Duodenal mucosa (tissue), 2 donors: Measurements from ENCODE around the gene ZFYVE28.

Source experiments
- H3K27ac ChIP-seq: one replicate; pipeline ENCODE4 v1.7.0; 2013; ENCODE audit warnings: low read depth, low read length
- H3K27me3 ChIP-seq, 2 donors: one replicate each; pipeline ENCODE4 v1.7.0; 2013; ENCODE audit warnings: low read length in 2 of 2, control low read depth in 1 of 2; ENCODE audit not compliant: insufficient read depth in 2 of 2, control insufficient read depth in 1 of 2
- H3K36me3 ChIP-seq, 2 donors: one replicate each; pipeline ENCODE4 v1.7.0; 2013; ENCODE audit warnings: low read length in 2 of 2, control low read depth in 1 of 2; ENCODE audit not compliant: insufficient read depth in 2 of 2, control insufficient read depth in 1 of 2
- H3K4me1 ChIP-seq, 2 donors: one replicate each; pipeline ENCODE4 v1.7.0; 2013; ENCODE audit warnings: low read length in 2 of 2, control low read depth in 1 of 2; ENCODE audit not compliant: insufficient read depth in 2 of 2, control insufficient read depth in 1 of 2
- H3K4me3 ChIP-seq, 2 donors: one replicate each; pipeline ENCODE4 v1.7.0; 2013; ENCODE audit warnings: low read length in 2 of 2, low read depth in 1 of 2
- H3K9ac ChIP-seq, 2 donors: one replicate each; pipeline ENCODE4 v1.7.0; 2013; ENCODE audit warnings: low read length in 2 of 2, low read depth in 1 of 2
- H3K9me3 ChIP-seq, 2 donors: one replicate each; pipeline ENCODE4 v1.7.0; 2013; ENCODE audit warnings: low read length in 2 of 2, control low read depth in 1 of 2; ENCODE audit not compliant: control insufficient read depth in 1 of 2

ZFYVE28 gene

DNA sequence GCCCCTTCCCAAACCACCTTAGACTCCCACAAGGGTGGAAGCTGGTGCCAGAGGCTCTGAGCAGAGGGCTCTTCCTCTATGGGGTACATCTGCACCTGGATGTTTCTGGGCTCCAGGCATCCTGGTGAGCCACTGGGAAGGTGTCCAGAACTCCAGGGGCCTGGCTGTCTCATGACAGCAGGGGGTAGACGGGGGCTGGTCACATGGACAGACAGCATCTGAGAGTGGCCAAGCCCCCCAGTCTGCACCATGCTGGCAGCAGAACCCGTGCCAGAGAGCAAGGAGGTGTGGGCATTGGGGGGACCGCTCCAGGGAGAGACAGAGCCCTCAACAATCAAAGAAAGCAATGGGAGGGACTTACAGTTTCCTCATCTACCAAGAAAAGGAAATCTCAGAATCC, 39.5 kb downstream of the ZFYVE28 start:
- H3K27me3 ChIP-seq = no peaks in the 10 kb centered on the region
- H3K9ac ChIP-seq = no peak overlapping the region
- H3K9me3 ChIP-seq = no peaks in the 10 kb centered on the region
- no peak overlapping the region for H3K4me3 ChIP-seq
- no peak overlapping the region for H3K27ac ChIP-seq
- H3K36me3 ChIP-seq = no peaks in the 10 kb centered on the region
- no peaks in the 10 kb centered on the region for H3K4me1 ChIP-seq

GRCh38 chr4:2378401-2378800, 40.0 kb downstream of the ZFYVE28 start:
- no peaks in the 10 kb centered on the region for H3K27me3 ChIP-seq
- no peak overlapping the region for H3K9ac ChIP-seq
- H3K27ac ChIP-seq = no peak overlapping the region
- no peaks in the 10 kb centered on the region for H3K4me1 ChIP-seq
- no peak overlapping the region for H3K4me3 ChIP-seq
- no peaks in the 10 kb centered on the region for H3K9me3 ChIP-seq
- no peaks in the 10 kb centered on the region for H3K36me3 ChIP-seq

GRCh38 chr4:2377241-2377640, 41.2 kb downstream of the ZFYVE28 start:
- Histone ChIP-seq H3K4me3 (no peak overlapping the region), H3K4me1 (no peaks in the 10 kb centered on the region), H3K9me3 (no peaks in the 10 kb centered on the region), H3K27me3 (no peaks in the 10 kb centered on the region), H3K36me3 (no peaks in the 10 kb centered on the region), H3K9ac (no peak overlapping the region), H3K27ac (no peak overlapping the region)

- H3K9ac ChIP-seq = no peak overlapping the region
- no peaks in the 10 kb centered on the region for H3K36me3 ChIP-seq
- no peaks in the 10 kb centered on the region for H3K9me3 ChIP-seq
- no peak overlapping the region for H3K27ac ChIP-seq
- H3K4me1 ChIP-seq = no peaks in the 10 kb centered on the region
- H3K4me3 ChIP-seq = no peak overlapping the region
- no peaks in the 10 kb centered on the region for H3K27me3 ChIP-seq
These were observed 43.0 kb downstream of the ZFYVE28 start for GRCh38 chr4:2375427-2375826.

- Histone ChIP-seq H3K27me3 (no peaks in the 10 kb centered on the region), H3K9me3 (peaks cover 5% of the 10 kb centered on the region in 2 donors), H3K27ac (no peak overlapping the region), H3K4me1 (no peaks in the 10 kb centered on the region), H3K36me3 (no peaks in the 10 kb centered on the region), H3K9ac (no peak overlapping the region), H3K4me3 (no peak overlapping the region)
These were observed 44.9 kb downstream of the ZFYVE28 start for GRCh38 chr4:2373532-2373931.

GRCh38 chr4:2372488-2373030, 45.9 kb downstream of the ZFYVE28 start:
- Histone ChIP-seq H3K4me1 (no peaks in the 10 kb centered on the region), H3K36me3 (no peaks in the 10 kb centered on the region), H3K27me3 (no peaks in the 10 kb centered on the region), H3K9me3 (peaks cover 5 to 6% of the 10 kb centered on the region in 2 donors), H3K27ac (no peak overlapping the region), H3K4me3 (no peak overlapping the region), H3K9ac (no peak overlapping the region)

DNA sequence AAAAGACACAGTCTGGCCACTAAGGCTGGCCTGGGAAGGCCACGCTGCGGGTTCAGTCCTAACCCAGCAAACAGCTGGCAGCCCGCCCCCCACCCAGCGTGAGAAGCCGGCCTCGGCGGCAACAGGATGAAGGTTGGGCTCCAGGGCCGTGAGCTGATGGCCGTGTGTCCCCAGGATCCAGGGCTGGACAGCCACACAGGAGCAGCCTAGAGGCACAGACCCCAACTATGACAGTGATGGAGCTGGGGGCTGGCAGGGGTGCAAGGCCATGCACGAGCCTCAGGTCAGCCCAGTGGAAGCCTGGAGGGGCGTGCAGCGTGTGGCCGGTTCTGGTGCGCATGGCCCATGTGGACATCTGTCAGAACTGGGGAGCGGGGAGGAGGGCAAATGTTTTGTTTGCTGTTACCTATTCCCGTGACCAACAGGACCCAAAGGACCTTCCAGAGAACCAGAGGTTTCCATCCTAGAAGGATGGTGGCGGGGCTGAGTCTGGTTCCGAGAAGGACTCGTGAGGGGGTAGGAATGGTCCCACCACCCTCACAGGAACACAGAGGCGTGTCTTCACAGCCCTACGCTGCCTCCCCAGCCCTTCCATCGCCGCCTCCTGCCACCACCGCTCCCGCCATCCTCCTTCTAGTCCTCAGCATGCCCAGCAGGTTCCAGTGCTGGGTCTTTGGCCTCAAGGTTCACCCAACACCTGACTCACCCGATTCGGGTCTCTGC, 46.5 kb downstream of the ZFYVE28 start:
- H3K27me3 ChIP-seq = no peaks in the 10 kb centered on the region
- H3K9ac ChIP-seq = no peak overlapping the region
- H3K4me1 ChIP-seq = no peaks in the 10 kb centered on the region
- no peak overlapping the region for H3K27ac ChIP-seq
- H3K4me3 ChIP-seq = no peak overlapping the region
- no peaks in the 10 kb centered on the region for H3K36me3 ChIP-seq
- peaks cover 5 to 6% of the 10 kb centered on the region in 2 donors for H3K9me3 ChIP-seq

GRCh38 chr4:2370597-2371320, 47.7 kb downstream of the ZFYVE28 start:
- Histone ChIP-seq H3K27ac (no peak overlapping the region), H3K9ac (no peak overlapping the region), H3K36me3 (no peaks in the 10 kb centered on the region), H3K4me1 (no peaks in the 10 kb centered on the region), H3K27me3 (no peaks in the 10 kb centered on the region), H3K9me3 (peaks cover 5 to 6% of the 10 kb centered on the region in 2 donors), H3K4me3 (no peak overlapping the region)

- Histone ChIP-seq H3K36me3 (no peaks in the 10 kb centered on the region), H3K9ac (no peak overlapping the region), H3K9me3 (peaks cover 5 to 6% of the 10 kb centered on the region in 2 donors), H3K27me3 (no peaks in the 10 kb centered on the region), H3K4me3 (no peak overlapping the region), H3K4me1 (peaks cover 7 to 12% of the 10 kb centered on the region in 2 donors), H3K27ac (no peak overlapping the region)
These were observed 49.6 kb downstream of the ZFYVE28 start for GRCh38 chr4:2368746-2369437.

GRCh38 chr4:2367626-2368025, 50.8 kb downstream of the ZFYVE28 start:
- no peaks in the 10 kb centered on the region for H3K27me3 ChIP-seq
- H3K4me3 ChIP-seq = no peak overlapping the region
- no peak overlapping the region for H3K9ac ChIP-seq

More at GRCh38 chr4:2367626-2368025, 50.8 kb downstream of the ZFYVE28 start:
- Histone ChIP-seq H3K36me3 (no peaks in the 10 kb centered on the region), H3K4me1 (peaks cover 19 to 24% of the 10 kb centered on the region in 2 donors), H3K9me3 (peaks cover 5 to 6% of the 10 kb centered on the region in 2 donors), H3K27ac (no peak overlapping the region)
